Stimulated activated CD4-positive, alpha-beta T cell treated with anti-CD3 and anti-CD28 coated beads, Interleukin-2, amount 100 ng/mL, for 24 hours (primary cell): ENCODE data around the gene CCDC117.

Experiments
- DNase-seq, 2 donors: peaks; one replicate each; pipeline ENCODE4 v3.0.0-alpha.2; 2020

Gene CCDC117

DNA sequence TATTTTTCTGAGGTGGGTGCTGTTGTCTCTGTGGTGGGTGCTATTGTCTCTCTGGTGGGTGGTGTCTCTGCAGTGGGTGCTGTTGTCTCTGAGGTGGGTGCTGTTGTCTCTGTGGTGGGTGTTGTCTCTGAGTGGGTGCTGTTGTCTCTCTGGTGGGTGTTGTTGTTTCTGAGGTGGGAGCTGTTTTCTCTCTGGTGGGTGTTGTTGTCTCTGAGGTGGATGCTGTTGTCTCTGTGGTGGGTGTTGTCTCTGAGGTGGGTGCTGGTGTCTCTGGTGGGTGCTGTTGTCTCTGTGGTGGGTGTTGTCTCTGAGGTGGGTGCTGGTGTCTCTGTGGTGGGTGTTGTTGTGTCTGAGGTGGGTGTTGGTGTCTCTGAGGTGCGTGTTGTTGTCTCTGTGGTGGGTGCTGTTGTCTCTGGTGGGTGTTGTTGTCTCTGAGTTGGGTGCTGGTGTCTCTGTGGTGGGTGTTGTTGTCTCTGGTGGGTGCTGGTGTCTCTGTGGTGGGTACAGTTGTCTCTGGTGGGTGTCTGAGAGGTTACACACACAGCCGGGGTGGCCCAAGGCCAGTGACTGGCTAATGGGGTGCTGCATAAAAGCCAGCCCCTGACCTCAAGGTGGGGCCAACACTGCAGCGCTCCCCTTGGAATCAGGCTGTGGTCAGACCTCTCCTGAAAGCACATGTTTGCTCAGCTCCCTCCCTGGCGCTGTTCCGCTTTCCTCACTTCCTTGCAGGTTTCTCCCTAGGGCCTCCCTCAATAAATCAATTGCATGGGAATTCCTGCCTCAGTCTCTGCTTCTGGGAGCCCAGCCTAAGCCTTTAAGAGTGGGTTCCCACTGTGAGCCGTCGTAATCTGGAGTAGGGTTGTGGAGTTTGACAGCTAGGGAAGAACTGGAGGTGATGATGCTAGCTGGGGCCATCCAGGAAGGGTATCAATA is 58.9 kb downstream of the CCDC117 start:
- no peak for DNase-seq

GRCh38 chr22:28832731-28833130 is 60.2 kb downstream of the CCDC117 start:
- DNase-seq, result no peak

- no peak for DNase-seq
These were observed 60.9 kb downstream of the CCDC117 start for GRCh38 chr22:28833276-28833923.

- no peak for DNase-seq
These were observed 63.2 kb downstream of the CCDC117 start for GRCh38 chr22:28835630-28836189.

GRCh38 chr22:28837640-28838039 is 65.1 kb downstream of the CCDC117 start:
- DNase-seq, result no peak
